Embryonic facial prominence (tissue), 1 donor: ENCODE data around the gene COX7B2.

Source experiments
- DNase-seq: peaks from one replicate; pipeline ENCODE4 v3.0.0-alpha.2; 2016; ENCODE audit errors: extremely low spot score

COX7B2 gene, protein sequence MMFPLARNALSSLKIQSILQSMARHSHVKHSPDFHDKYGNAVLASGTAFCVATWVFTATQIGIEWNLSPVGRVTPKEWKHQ

DNA sequence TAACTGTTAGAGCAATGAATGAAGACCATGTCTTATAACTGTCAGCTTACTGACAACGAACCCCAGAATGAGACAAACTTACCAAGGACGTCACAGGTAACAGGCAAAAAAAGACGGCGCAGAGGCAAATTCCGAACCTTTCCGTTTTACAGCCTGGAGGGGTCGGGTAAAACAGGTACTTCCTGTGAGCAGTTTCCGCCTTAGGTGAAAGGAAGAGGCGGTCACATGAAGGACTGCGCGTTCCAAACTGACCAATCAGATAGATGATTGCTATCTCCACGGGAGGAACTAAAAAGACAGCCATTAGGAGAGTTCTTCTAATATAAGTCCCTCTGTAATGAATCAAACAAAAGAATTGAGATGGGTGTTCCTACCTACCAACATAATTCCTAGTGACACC is at the start of gene COX7B2:
TSS of gene COX7B2 (minus strand) at position 168 of the 400 bp plus-strand sequence. CDS start 174,053 bp downstream, outside the sequence.
- no peak for DNase-seq

- no peak for DNase-seq
Measured at GRCh38 chr4:46956451-46956850, 47.4 kb upstream of the COX7B2 start.

GRCh38 chr4:46955601-46956000 is 46.6 kb upstream of the COX7B2 start:
- no peak for DNase-seq

GRCh38 chr4:46954643-46955042 is 45.6 kb upstream of the COX7B2 start:
- no peak for DNase-seq

GRCh38 chr4:46953564-46953963 is 44.5 kb upstream of the COX7B2 start:
- DNase-seq = no peak

DNA sequence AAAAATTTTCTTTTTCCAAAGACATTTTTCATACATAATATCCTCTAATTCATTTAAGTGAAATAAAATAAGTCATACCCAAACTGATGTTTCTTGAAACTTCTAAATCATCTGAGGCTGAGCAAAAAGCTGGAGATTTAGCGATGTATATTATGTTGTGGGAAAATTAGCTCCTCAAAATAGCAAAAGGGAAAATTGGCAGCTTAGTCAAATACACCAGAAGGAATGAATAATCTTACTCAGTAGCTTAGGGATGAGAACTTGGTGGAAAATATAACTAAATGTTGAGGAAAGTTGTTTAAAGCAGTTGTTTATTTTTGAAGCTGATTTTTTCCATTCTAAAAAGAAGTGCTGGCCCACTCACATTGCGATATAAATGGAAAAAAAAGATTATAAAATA is 43.4 kb upstream of the COX7B2 start:
- no peak for DNase-seq

DNA sequence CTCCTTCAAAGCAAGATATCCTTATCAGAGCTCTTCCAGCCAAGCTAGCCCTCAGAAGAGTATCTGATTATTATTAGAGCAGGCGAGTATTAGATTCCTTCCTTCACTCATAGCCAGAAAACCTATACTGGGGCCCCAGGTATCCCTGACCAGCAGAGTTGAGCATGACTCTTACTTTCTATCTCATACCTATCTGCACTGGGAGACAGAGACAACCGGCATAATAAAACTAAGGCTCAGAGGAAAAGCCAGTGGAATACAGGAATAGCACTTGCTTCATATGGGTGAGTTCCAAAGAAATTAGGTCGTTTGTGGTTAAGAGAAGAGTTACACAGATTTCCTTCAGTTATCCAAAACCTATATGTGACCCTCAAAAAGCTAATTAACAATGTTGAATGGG is 41.8 kb upstream of the COX7B2 start:
- no peak for DNase-seq

GRCh38 chr4:46949822-46950221 is 40.8 kb upstream of the COX7B2 start:
- DNase-seq = no peak

- no peak for DNase-seq
Measured at GRCh38 chr4:46947541-46947940, 38.5 kb upstream of the COX7B2 start.

- no peak for DNase-seq
Measured at GRCh38 chr4:46946919-46947536, 38.0 kb upstream of the COX7B2 start.

- no peak for DNase-seq
Measured at GRCh38 chr4:46945062-46945461, 36.0 kb upstream of the COX7B2 start.

DNA sequence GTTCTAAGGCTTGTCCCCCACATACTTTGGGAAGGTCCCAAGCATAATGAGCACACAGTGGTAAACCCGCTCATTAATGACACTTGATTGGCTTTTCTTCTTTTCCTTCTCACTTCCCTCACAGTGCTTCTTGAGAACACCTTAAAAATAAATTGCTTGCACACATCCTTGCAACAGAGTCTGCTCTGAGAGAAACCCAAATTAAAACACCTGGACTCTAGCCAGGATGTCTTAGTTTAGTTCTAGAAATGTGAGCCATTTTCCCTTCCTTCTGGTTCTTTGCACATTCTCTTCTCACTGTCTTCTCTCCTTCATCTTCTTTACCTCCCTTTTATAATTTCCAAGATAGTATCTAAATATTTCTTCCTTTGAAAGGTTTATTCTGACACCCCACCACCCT is 35.3 kb upstream of the COX7B2 start:
- DNase-seq = no peak

GRCh38 chr4:46937493-46937892 is 28.4 kb upstream of the COX7B2 start:
- no peak for DNase-seq

- no peak for DNase-seq
Measured at GRCh38 chr4:46934726-46935125, 25.7 kb upstream of the COX7B2 start.

DNA sequence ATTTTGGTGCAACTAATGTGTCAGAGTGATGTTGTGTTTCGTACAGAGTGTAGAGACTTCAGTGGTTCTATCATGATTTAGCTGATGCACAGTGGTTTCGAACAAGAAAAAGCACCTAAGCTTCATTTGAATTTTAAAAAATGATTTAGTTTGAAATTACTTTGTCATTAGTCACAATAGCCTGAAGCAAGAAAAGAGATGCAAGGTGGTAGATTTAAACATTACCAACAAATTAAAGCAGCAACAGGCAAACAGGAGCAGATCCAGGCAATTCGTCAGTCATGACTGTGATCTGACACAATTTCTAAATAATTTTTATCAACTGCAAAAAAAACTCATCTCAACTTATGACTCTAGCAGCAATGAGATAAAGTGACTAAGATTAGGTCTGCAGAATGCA is 24.6 kb upstream of the COX7B2 start:
- DNase-seq = no peak

- no peak for DNase-seq
Measured at GRCh38 chr4:46931981-46932380, 22.9 kb upstream of the COX7B2 start.

GRCh38 chr4:46930891-46931290 is 21.8 kb upstream of the COX7B2 start:
- DNase-seq = no peak

DNA sequence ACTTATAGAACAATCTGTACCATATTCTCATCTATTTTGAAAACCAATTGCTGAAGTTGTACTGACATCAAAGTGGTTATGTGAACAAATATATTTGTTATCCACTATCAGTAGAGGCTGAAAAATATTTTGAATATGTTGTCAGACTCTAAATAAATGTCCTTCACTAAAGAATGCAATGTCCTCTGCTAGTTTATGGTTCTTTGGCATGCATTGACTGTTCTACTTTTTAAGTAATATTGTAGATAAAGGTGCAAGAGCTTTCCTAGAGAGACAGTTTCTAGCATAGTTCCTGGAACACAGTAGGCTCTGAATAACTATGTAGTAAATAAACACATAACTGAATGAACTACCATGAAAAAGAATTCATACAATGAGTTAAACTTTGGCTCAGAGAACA is 18.2 kb upstream of the COX7B2 start:
- DNase-seq = no peak

DNA sequence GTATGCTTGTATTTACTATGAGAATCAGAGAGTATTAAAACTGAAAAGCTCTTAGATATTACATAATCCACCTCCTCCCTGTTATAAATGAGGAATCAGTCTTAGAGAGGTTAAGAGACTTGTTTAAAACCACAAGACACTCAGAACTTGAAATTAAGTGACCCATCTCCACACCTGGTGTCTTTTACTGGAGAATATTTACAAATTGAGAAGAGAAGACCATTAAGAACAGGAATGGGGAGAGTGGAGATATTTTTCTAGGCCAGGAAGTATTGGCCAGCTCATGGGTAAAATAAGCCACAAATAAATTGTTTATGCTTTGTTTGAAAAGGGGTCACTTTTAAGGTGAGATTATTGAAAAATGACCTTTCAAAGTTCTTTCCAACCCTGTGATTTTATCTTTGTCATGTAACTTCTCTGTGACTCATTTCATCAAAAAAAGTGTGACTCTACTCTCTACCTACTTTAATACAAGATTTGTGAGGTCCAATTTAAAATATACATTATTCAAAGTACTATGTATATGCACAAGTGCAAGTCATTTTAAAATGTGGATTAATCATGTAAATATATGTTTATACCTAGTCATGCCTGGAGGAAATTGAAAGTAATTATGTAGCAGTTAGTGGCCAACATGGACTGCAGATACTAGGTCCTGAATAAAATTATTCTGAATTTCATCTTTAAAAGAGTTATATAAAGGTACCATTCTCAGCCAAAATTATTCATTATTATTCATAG is 15.9 kb upstream of the COX7B2 start:
- DNase-seq = no peak

DNA sequence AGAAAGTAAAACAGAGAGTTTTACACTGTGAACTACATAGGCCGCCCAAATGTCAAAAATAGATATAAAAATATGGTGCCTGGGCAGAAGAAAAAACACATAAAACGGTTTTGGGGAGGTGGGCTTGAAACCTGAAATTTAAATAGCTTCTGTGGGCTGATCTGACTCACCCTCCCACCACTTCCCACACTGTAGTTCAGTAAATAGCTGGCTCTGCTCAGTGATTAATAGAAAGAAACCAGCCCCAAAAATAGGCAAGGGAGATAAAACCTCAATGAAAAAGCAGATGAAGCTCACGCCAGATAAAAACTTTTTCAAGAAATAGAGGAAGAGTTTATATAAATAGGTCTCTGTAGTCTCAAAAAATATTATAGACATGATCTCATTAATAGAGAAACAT is 13.2 kb upstream of the COX7B2 start:
- DNase-seq = no peak

GRCh38 chr4:46908148-46908547 is 897 bp downstream of the COX7B2 start:
- no peak for DNase-seq

DNA sequence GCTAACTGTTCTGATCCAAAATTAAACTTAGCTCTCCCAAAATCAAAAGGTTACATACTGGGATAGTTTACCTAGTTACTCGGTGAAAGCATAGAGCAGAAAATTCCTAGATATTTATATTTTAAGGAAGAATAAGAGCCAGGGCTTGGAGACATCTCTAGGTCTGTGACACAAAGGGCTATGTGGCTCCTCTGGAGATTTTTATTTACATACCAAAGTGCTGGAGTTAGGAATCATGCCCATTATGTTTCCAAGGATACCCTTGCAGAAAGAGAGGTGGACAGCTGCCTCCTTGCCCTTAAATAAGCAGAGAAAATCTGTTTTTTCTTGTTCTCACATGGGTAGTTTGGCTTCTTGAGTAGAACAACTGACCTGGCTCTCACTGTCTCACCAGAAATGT is 9.0 kb downstream of the COX7B2 start:
- no peak for DNase-seq

- no peak for DNase-seq
Measured at GRCh38 chr4:46894826-46895225, 14.2 kb downstream of the COX7B2 start.
